Pulmonary artery endothelial cell (primary cell): Measurements from ENCODE around the gene FILIP1. TPM values are rescaled to one million over a fixed set of nuclear protein-coding genes. Genes with fewer than 3 reads are reported as not detected.
A peak's percentile ranks its signal among the peaks of the same experiment; 100 is the strongest.

Experiments used
- DNase-seq: peaks from one replicate; pipeline ENCODE4 v3.0.0-alpha.2; 2011; ENCODE audit warnings: low read depth, low spot score
- total RNA-seq: library from RNA; depleted of rRNA; stranded (reverse); fragments of >200 nt; gene quantifications from 2 replicates; pipeline ENCODE4 v1.2.3, GENCODE V29; 2014

The FILIP1 gene
- total RNA-seq, 1 donor from 2014 or later, result 2.3 TPM

GRCh38 chr6:75384116-75384515, 109.5 kb downstream of the FILIP1 start:
- DNase-seq, result no peak

GRCh38 chr6:75382634-75382900, 111.0 kb downstream of the FILIP1 start:
- DNase-seq, result no peak

- peak; percentile 52 for DNase-seq
Measured at GRCh38 chr6:75381877-75382633, 111.5 kb downstream of the FILIP1 start.

- no peak for DNase-seq
Measured at GRCh38 chr6:75379536-75379935, 114.1 kb downstream of the FILIP1 start.

- DNase-seq, result no peak
Measured at GRCh38 chr6:75378101-75378500, 115.5 kb downstream of the FILIP1 start.

- no peak for DNase-seq
Measured at GRCh38 chr6:75377386-75377785, 116.2 kb downstream of the FILIP1 start.

GRCh38 chr6:75376347-75377024, 117.1 kb downstream of the FILIP1 start:
- no peak for DNase-seq

GRCh38 chr6:75374961-75375400, 118.6 kb downstream of the FILIP1 start:
- no peak for DNase-seq

- no peak for DNase-seq
Measured at GRCh38 chr6:75372884-75373283, 120.7 kb downstream of the FILIP1 start.

- no peak for DNase-seq
Measured at GRCh38 chr6:75370011-75370410, 123.6 kb downstream of the FILIP1 start.

- DNase-seq, result no peak
Measured at GRCh38 chr6:75368864-75369402, 124.7 kb downstream of the FILIP1 start.

- DNase-seq, result no peak
Measured at GRCh38 chr6:75368151-75368779, 125.3 kb downstream of the FILIP1 start.

- no peak for DNase-seq
Measured at GRCh38 chr6:75363304-75363703, 130.3 kb downstream of the FILIP1 start.

GRCh38 chr6:75353644-75354043, 140.0 kb downstream of the FILIP1 start:
- no peak for DNase-seq

GRCh38 chr6:75351570-75351969, 142.0 kb downstream of the FILIP1 start:
- no peak for DNase-seq

GRCh38 chr6:75350808-75351207, 142.8 kb downstream of the FILIP1 start:
- DNase-seq, result no peak

- DNase-seq, result no peak
Measured at GRCh38 chr6:75350156-75350555, 143.4 kb downstream of the FILIP1 start.

GRCh38 chr6:75349262-75349984, 144.2 kb downstream of the FILIP1 start:
- peak; percentile 33 for DNase-seq

GRCh38 chr6:75348882-75349261, 144.7 kb downstream of the FILIP1 start:
- no peak for DNase-seq

- DNase-seq, result no peak
Measured at GRCh38 chr6:75347898-75348610, 145.5 kb downstream of the FILIP1 start.

- DNase-seq, result no peak
Measured at GRCh38 chr6:75345413-75345812, 148.2 kb downstream of the FILIP1 start.
